Measurements from ENCODE around the gene ADAMTS6.

GRCh38 chr5:65192331-65192730 is 289.4 kb downstream of the ADAMTS6 start:
- TF ChIP-seq CTCF (IDR thresholded peaks at IDR 0.05), result no peak
- TF ChIP-seq POLR2A (IDR thresholded peaks at IDR 0.05), result no peak

Measured in tibial nerve (tissue), 3 donors.